ENCODE data around the gene POLR1H.

Gene POLR1H

GRCh38 chr6:30097902-30098768, 37.1 kb downstream of the POLR1H start:
- peaks cover 46 to 63% of the 10 kb centered on the region in 2 donors for H3K27me3 ChIP-seq (ENCODE audit: control insufficient read depth in 1 of 2, insufficient read depth in 2 of 2, low read length in 2 of 2)

GRCh38 chr6:30100154-30100553, 39.1 kb downstream of the POLR1H start:
- no peak overlapping the region for H3K27ac ChIP-seq (ENCODE audit: low read length)
- no peak overlapping the region for H3K9ac ChIP-seq (ENCODE audit: low read length in 2 of 2)
- H3K36me3 ChIP-seq (ENCODE audit: control insufficient read depth in 2 of 2, insufficient read depth in 2 of 2, low read length in 2 of 2) = no peaks in the 10 kb centered on the region
- H3K4me3 ChIP-seq (ENCODE audit: low read length in 2 of 2) = peak overlapping the region in 1 of 2 donors; percentile 74
- H3K9me3 ChIP-seq (ENCODE audit: control insufficient read depth in 2 of 2, low read length in 2 of 2) = no peaks in the 10 kb centered on the region
- H3K27me3 ChIP-seq (ENCODE audit: control insufficient read depth in 1 of 2, insufficient read depth in 2 of 2, low read length in 2 of 2) = peaks cover 54% of the 10 kb centered on the region in 2 donors
- peaks cover 33% of the 10 kb centered on the region for H3K4me1 ChIP-seq (ENCODE audit: control insufficient read depth, insufficient read depth, low read length)

More at GRCh38 chr6:30097902-30098768, 37.1 kb downstream of the POLR1H start:
- no peak overlapping the region for H3K4me3 ChIP-seq (ENCODE audit: low read length in 2 of 2)
- H3K36me3 ChIP-seq (ENCODE audit: control insufficient read depth in 2 of 2, insufficient read depth in 2 of 2, low read length in 2 of 2) = no peaks in the 10 kb centered on the region
- peaks cover 26% of the 10 kb centered on the region for H3K4me1 ChIP-seq (ENCODE audit: control insufficient read depth, insufficient read depth, low read length)
- no peak overlapping the region for H3K9ac ChIP-seq (ENCODE audit: low read length in 2 of 2)
- no peak overlapping the region for H3K27ac ChIP-seq (ENCODE audit: low read length)
- H3K9me3 ChIP-seq (ENCODE audit: control insufficient read depth in 2 of 2, low read length in 2 of 2) = no peaks in the 10 kb centered on the region

- Histone ChIP-seq H3K27me3 (ENCODE audit: control insufficient read depth in 1 of 2, insufficient read depth in 2 of 2, low read length in 2 of 2) (peaks cover 50% of the 10 kb centered on the region in 2 donors), H3K4me1 (ENCODE audit: control insufficient read depth, insufficient read depth, low read length) (peaks cover 33% of the 10 kb centered on the region), H3K36me3 (ENCODE audit: control insufficient read depth in 2 of 2, insufficient read depth in 2 of 2, low read length in 2 of 2) (no peaks in the 10 kb centered on the region), H3K9me3 (ENCODE audit: control insufficient read depth in 2 of 2, low read length in 2 of 2) (no peaks in the 10 kb centered on the region), H3K4me3 (ENCODE audit: low read length in 2 of 2) (peak overlapping the region; percentile 66 to 74), H3K9ac (ENCODE audit: low read length in 2 of 2) (no peak overlapping the region), H3K27ac (ENCODE audit: low read length) (no peak overlapping the region)
Observed at GRCh38 chr6:30100585-30101443, 39.7 kb downstream of the POLR1H start.

- no peaks in the 10 kb centered on the region for H3K36me3 ChIP-seq (ENCODE audit: control insufficient read depth in 2 of 2, insufficient read depth in 2 of 2, low read length in 2 of 2)
- H3K4me3 ChIP-seq (ENCODE audit: low read length in 2 of 2) = peak overlapping the region; percentile 66 to 74
- no peaks in the 10 kb centered on the region for H3K9me3 ChIP-seq (ENCODE audit: control insufficient read depth in 2 of 2, low read length in 2 of 2)
- peaks cover 33% of the 10 kb centered on the region for H3K4me1 ChIP-seq (ENCODE audit: control insufficient read depth, insufficient read depth, low read length)
- H3K27me3 ChIP-seq (ENCODE audit: control insufficient read depth in 1 of 2, insufficient read depth in 2 of 2, low read length in 2 of 2) = peaks cover 48 to 51% of the 10 kb centered on the region in 2 donors
- H3K9ac ChIP-seq (ENCODE audit: low read length in 2 of 2) = peak overlapping the region; percentile 29 to 55
- no peak overlapping the region for H3K27ac ChIP-seq (ENCODE audit: low read length)
Observed at GRCh38 chr6:30101444-30102413, 40.7 kb downstream of the POLR1H start.

GRCh38 chr6:30102414-30102969, 41.4 kb downstream of the POLR1H start:
- H3K9ac ChIP-seq (ENCODE audit: low read length in 2 of 2) = peak overlapping the region; percentile 36 to 55

GRCh38 chr6:30102970-30103871, 42.2 kb downstream of the POLR1H start:
- Histone ChIP-seq H3K36me3 (ENCODE audit: control insufficient read depth in 2 of 2, insufficient read depth in 2 of 2, low read length in 2 of 2) (no peaks in the 10 kb centered on the region), H3K4me1 (ENCODE audit: control insufficient read depth, insufficient read depth, low read length) (peaks cover 33% of the 10 kb centered on the region), H3K4me3 (ENCODE audit: low read length in 2 of 2) (peak overlapping the region; percentile 76 to 77), H3K9me3 (ENCODE audit: control insufficient read depth in 2 of 2, low read length in 2 of 2) (no peaks in the 10 kb centered on the region), H3K9ac (ENCODE audit: low read length in 2 of 2) (peak overlapping the region; percentile 40 to 51), H3K27me3 (ENCODE audit: control insufficient read depth in 1 of 2, insufficient read depth in 2 of 2, low read length in 2 of 2) (peaks cover 35 to 43% of the 10 kb centered on the region in 2 donors), H3K27ac (ENCODE audit: low read length) (no peak overlapping the region)

More at GRCh38 chr6:30102414-30102969, 41.4 kb downstream of the POLR1H start:
- peaks cover 41 to 45% of the 10 kb centered on the region in 2 donors for H3K27me3 ChIP-seq (ENCODE audit: control insufficient read depth in 1 of 2, insufficient read depth in 2 of 2, low read length in 2 of 2)
- H3K36me3 ChIP-seq (ENCODE audit: control insufficient read depth in 2 of 2, insufficient read depth in 2 of 2, low read length in 2 of 2) = no peaks in the 10 kb centered on the region
- H3K27ac ChIP-seq (ENCODE audit: low read length) = no peak overlapping the region
- no peaks in the 10 kb centered on the region for H3K9me3 ChIP-seq (ENCODE audit: control insufficient read depth in 2 of 2, low read length in 2 of 2)
- H3K4me1 ChIP-seq (ENCODE audit: control insufficient read depth, insufficient read depth, low read length) = peaks cover 33% of the 10 kb centered on the region
- H3K4me3 ChIP-seq (ENCODE audit: low read length in 2 of 2) = peak overlapping the region; percentile 74 to 77

GRCh38 chr6:30103872-30104179, 42.8 kb downstream of the POLR1H start:
- no peaks in the 10 kb centered on the region for H3K9me3 ChIP-seq (ENCODE audit: control insufficient read depth in 2 of 2, low read length in 2 of 2)
- peaks cover 33% of the 10 kb centered on the region for H3K4me1 ChIP-seq (ENCODE audit: control insufficient read depth, insufficient read depth, low read length)
- no peak overlapping the region for H3K27ac ChIP-seq (ENCODE audit: low read length)
- peak overlapping the region; percentile 40 to 51 for H3K9ac ChIP-seq (ENCODE audit: low read length in 2 of 2)
- peaks cover 36 to 40% of the 10 kb centered on the region in 2 donors for H3K27me3 ChIP-seq (ENCODE audit: control insufficient read depth in 1 of 2, insufficient read depth in 2 of 2, low read length in 2 of 2)
- H3K4me3 ChIP-seq (ENCODE audit: low read length in 2 of 2) = peak overlapping the region in 1 of 2 donors; percentile 76
- no peaks in the 10 kb centered on the region for H3K36me3 ChIP-seq (ENCODE audit: control insufficient read depth in 2 of 2, insufficient read depth in 2 of 2, low read length in 2 of 2)

- Histone ChIP-seq H3K9ac (ENCODE audit: low read length in 2 of 2) (no peak overlapping the region), H3K4me1 (ENCODE audit: control insufficient read depth, insufficient read depth, low read length) (peaks cover 33% of the 10 kb centered on the region), H3K27ac (ENCODE audit: low read length) (no peak overlapping the region), H3K4me3 (ENCODE audit: low read length in 2 of 2) (no peak overlapping the region), H3K36me3 (ENCODE audit: control insufficient read depth in 2 of 2, insufficient read depth in 2 of 2, low read length in 2 of 2) (no peaks in the 10 kb centered on the region), H3K9me3 (ENCODE audit: control insufficient read depth in 2 of 2, low read length in 2 of 2) (no peaks in the 10 kb centered on the region), H3K27me3 (ENCODE audit: control insufficient read depth in 1 of 2, insufficient read depth in 2 of 2, low read length in 2 of 2) (peaks cover 31 to 34% of the 10 kb centered on the region in 2 donors)
Observed at GRCh38 chr6:30104661-30105060, 43.6 kb downstream of the POLR1H start.

GRCh38 chr6:30111266-30111856, 50.3 kb downstream of the POLR1H start:
- H3K9me3 ChIP-seq (ENCODE audit: control insufficient read depth in 2 of 2, low read length in 2 of 2) = no peaks in the 10 kb centered on the region
- H3K36me3 ChIP-seq (ENCODE audit: control insufficient read depth in 2 of 2, insufficient read depth in 2 of 2, low read length in 2 of 2) = no peaks in the 10 kb centered on the region
- H3K4me3 ChIP-seq (ENCODE audit: low read length in 2 of 2) = no peak overlapping the region
- no peak overlapping the region for H3K9ac ChIP-seq (ENCODE audit: low read length in 2 of 2)
- peaks cover 25 to 30% of the 10 kb centered on the region in 2 donors for H3K27me3 ChIP-seq (ENCODE audit: control insufficient read depth in 1 of 2, insufficient read depth in 2 of 2, low read length in 2 of 2)
- H3K4me1 ChIP-seq (ENCODE audit: control insufficient read depth, insufficient read depth, low read length) = no peaks in the 10 kb centered on the region
- no peak overlapping the region for H3K27ac ChIP-seq (ENCODE audit: low read length)
